Muscle of leg (tissue), 11 donors: ENCODE results near the gene SH3GL1. TPM values are rescaled to one million over a fixed set of nuclear protein-coding genes. Genes with fewer than 3 reads are reported as not detected.
A peak's percentile ranks its signal among the peaks of the same experiment; 100 is the strongest.

Experiments
- DNase-seq: peaks from one replicate; pipeline ENCODE4 v3.0.0; 2013
- H3K27ac ChIP-seq: one replicate; pipeline ENCODE4 v1.5.1; 2013; ENCODE audit warnings: mild to moderate bottlenecking, low read length, control low read depth
- H3K27me3 ChIP-seq: one replicate; pipeline ENCODE4 v1.6.1; 2013; ENCODE audit warnings: low read length; ENCODE audit not compliant: control insufficient read depth, insufficient read depth
- H3K36me3 ChIP-seq: one replicate; pipeline ENCODE4 v1.6.1; 2013; ENCODE audit warnings: low read length; ENCODE audit not compliant: control insufficient read depth, insufficient read depth
- H3K4me1 ChIP-seq: one replicate; pipeline ENCODE4 v1.6.1; 2013; ENCODE audit warnings: low read length; ENCODE audit not compliant: control insufficient read depth, insufficient read depth
- H3K4me3 ChIP-seq: one replicate; pipeline ENCODE4 v1.5.1; 2013; ENCODE audit warnings: low read length, control low read depth
- H3K9me3 ChIP-seq: replicated peaks from 2 replicates; pipeline ENCODE4 v1.6.1; 2013; ENCODE audit warnings: low read depth, low read length; ENCODE audit not compliant: control insufficient read depth
- WGBS: methylation state at CpG from one replicate; pipeline ENCODE4 v1.1.5; 2013; ENCODE audit warnings: missing lambda C conversion rate; ENCODE audit not compliant: insufficient coverage; 5-methylcytosine and 5-hydroxymethylcytosine counted together
- polyA plus RNA-seq, 8 donors: library from polyadenylated mRNA; unstranded; fragments of 120-200 nt; gene quantifications; one replicate each; pipeline versions ENCODE4 v1.2.1 to v1.2.3, GENCODE V29; 2013; ENCODE audit warnings: inconsistent platforms in 1 of 8, low replicate concordance in 1 of 8; ENCODE audit not compliant: insufficient read length in 8 of 8, insufficient read depth in 1 of 8
- total RNA-seq: library from RNA; stranded (reverse); fragments of 120-200 nt; gene quantifications from one replicate; pipeline ENCODE4 v1.2.4, GENCODE V29; 2013

SH3GL1 gene
- total and polyA plus RNA-seq, 9 donors = 29.1 to 77.9 (median 69.7) TPM

- Histone ChIP-seq H3K27me3 (peaks cover 13% of the 10 kb centered on the region), H3K4me3 (peak overlapping the region; percentile 75), H3K27ac (peak overlapping the region; percentile 67), H3K4me1 (peaks cover 26% of the 10 kb centered on the region), H3K9me3 (no peaks in the 10 kb centered on the region), H3K36me3 (no peaks in the 10 kb centered on the region)
- 0% methylated on average over 41 of the region's 49 CpGs for WGBS
- peak; percentile 95 for DNase-seq
Observed at GRCh38 chr19:4328243-4328990, 71.9 kb downstream of the SH3GL1 start.

GRCh38 chr19:4327877-4328242, 72.5 kb downstream of the SH3GL1 start:
- peak overlapping the region; percentile 30 for H3K4me3 ChIP-seq
- DNase-seq = no peak
- H3K27ac ChIP-seq = peak overlapping the region; percentile 11
- peaks cover 13% of the 10 kb centered on the region for H3K27me3 ChIP-seq
- no peaks in the 10 kb centered on the region for H3K36me3 ChIP-seq
- no peaks in the 10 kb centered on the region for H3K9me3 ChIP-seq
- 10% methylated on average over 13 of the region's 13 CpGs for WGBS
- peaks cover 26% of the 10 kb centered on the region for H3K4me1 ChIP-seq

DNA sequence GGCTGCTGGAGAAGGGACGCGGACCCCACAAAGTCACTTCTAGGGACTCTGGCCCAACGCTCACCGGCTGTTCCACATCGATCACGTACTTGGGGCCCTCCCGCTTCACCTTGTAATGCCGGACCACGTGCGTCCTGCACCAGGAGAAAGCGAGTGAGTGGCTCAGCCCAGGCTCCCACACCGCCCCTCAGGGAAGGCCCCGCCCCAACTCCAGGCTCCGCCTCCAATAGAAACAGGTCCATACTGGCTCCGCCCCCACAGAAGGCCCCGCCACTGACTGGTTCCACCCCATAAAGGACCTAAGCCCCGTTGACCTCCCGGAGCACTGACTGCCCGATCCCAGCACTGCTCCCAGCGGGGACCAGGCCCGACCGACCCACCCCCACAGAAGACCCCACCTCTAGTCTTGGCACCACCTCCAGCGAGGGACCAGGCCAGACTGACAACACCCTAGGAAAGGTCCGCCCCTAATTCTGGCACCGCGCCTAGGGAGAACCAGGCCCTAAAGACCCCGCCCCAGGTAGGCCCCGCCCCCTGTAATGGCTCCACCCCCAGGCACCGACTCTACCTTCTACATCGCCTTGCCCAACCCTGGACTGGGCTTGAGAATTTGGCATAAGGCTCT, 73.0 kb downstream of the SH3GL1 start:
- under 1% methylated on average over 29 of the region's 30 CpGs for WGBS
- Histone ChIP-seq H3K4me1 (peaks cover 26% of the 10 kb centered on the region), H3K27ac (no peak overlapping the region), H3K27me3 (peaks cover 13% of the 10 kb centered on the region), H3K9me3 (peaks cover 3% of the 10 kb centered on the region), H3K36me3 (no peaks in the 10 kb centered on the region), H3K4me3 (peak overlapping the region; percentile 30)
- DNase-seq = peak; percentile 62

- WGBS = 1% methylated on average over 32 of the region's 33 CpGs
- Histone ChIP-seq H3K36me3 (no peaks in the 10 kb centered on the region), H3K4me1 (peaks cover 26% of the 10 kb centered on the region), H3K4me3 (peak overlapping the region; percentile 10), H3K9me3 (peaks cover 8% of the 10 kb centered on the region), H3K27ac (no peak overlapping the region), H3K27me3 (peaks cover 13% of the 10 kb centered on the region)
- DNase-seq = no peak
Observed at GRCh38 chr19:4326837-4327251, 73.5 kb downstream of the SH3GL1 start.

DNA sequence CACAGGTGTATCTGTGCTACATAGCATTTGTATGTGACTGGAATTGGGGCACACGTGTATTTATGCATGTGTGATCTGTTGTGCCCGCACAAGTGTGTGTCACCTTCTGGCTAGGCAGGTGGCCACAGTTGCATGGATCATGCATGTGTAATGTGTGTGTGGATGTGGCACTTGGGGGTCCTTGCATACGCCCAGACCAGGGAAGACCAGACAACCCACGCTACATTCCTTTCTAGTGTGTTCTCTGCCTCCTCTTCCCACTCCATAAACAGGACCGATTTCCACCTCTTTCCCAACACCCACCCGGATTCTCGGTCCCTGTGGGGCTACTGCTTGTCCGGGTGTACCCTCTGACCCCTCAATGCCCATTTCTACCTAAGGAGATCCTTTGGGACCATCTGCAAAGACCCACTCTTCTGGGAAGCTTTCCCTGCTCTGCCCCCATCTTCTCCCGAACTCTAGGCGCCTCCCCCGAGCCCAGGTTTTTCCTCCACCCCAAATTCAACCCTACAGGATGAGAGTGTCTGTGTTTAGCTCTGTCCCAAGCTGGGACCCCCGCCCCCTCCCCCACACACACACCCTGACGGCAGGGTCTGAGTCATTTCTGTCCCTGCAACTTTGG, 74.0 kb downstream of the SH3GL1 start:
- Histone ChIP-seq H3K4me3 (no peak overlapping the region), H3K4me1 (peaks cover 26% of the 10 kb centered on the region), H3K36me3 (no peaks in the 10 kb centered on the region), H3K27me3 (peaks cover 13% of the 10 kb centered on the region), H3K27ac (no peak overlapping the region), H3K9me3 (peaks cover 13% of the 10 kb centered on the region)
- WGBS = 30% methylated on average over 9 of the region's 13 CpGs
- DNase-seq = no peak

- no peak overlapping the region for H3K27ac ChIP-seq
- H3K9me3 ChIP-seq = peaks cover 18% of the 10 kb centered on the region
- peaks cover 13% of the 10 kb centered on the region for H3K27me3 ChIP-seq
- H3K4me3 ChIP-seq = no peak overlapping the region
- no peak for DNase-seq
- peaks cover 22% of the 10 kb centered on the region for H3K4me1 ChIP-seq
- no peaks in the 10 kb centered on the region for H3K36me3 ChIP-seq
- WGBS = 86% methylated on average over 11 of the region's 12 CpGs
Observed at GRCh38 chr19:4324228-4324627, 76.1 kb downstream of the SH3GL1 start.

GRCh38 chr19:4323692-4324091, 76.7 kb downstream of the SH3GL1 start:
- H3K36me3 ChIP-seq = no peaks in the 10 kb centered on the region
- DNase-seq = no peak
- no peak overlapping the region for H3K27ac ChIP-seq
- WGBS = 84% methylated on average over 8 of the region's 9 CpGs
- H3K4me3 ChIP-seq = no peak overlapping the region
- H3K9me3 ChIP-seq = peaks cover 18% of the 10 kb centered on the region
- H3K27me3 ChIP-seq = peaks cover 13% of the 10 kb centered on the region
- peaks cover 19% of the 10 kb centered on the region for H3K4me1 ChIP-seq

DNA sequence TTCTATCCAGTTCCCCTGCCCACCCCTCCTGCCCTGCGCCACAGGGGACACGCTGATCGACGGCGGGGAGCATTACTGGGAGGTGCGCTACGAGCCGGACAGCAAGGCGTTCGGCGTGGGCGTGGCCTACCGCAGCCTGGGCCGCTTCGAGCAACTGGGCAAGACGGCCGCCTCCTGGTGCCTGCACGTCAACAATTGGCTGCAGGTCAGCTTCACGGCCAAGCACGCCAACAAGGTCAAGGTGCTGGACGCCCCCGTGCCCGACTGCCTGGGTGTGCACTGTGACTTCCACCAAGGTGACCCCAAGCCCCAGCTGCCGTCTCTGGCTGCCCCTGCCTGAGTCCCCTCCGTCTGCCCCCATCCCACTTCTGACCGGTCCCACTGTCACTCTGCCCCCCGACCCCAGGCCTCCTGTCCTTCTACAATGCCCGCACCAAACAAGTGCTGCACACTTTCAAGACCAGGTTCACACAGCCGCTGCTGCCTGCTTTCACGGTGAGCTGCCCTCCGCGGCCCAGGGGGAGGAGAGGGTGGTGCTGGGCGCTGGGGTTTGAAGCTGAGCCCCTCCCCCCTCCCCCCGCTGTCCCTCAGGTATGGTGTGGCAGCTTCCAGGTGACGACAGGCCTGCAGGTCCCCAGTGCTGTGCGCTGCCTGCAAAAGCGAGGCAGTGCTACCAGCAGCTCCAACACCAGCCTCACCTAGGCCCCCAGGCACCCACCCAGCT, 77.2 kb downstream of the SH3GL1 start:
- Histone ChIP-seq H3K4me3 (no peak overlapping the region), H3K9me3 (peaks cover 18% of the 10 kb centered on the region), H3K27ac (no peak overlapping the region), H3K36me3 (no peaks in the 10 kb centered on the region), H3K4me1 (peaks cover 17% of the 10 kb centered on the region), H3K27me3 (peaks cover 13% of the 10 kb centered on the region)
- WGBS = 80% methylated on average over 20 of the region's 37 CpGs
- DNase-seq = no peak

DNA sequence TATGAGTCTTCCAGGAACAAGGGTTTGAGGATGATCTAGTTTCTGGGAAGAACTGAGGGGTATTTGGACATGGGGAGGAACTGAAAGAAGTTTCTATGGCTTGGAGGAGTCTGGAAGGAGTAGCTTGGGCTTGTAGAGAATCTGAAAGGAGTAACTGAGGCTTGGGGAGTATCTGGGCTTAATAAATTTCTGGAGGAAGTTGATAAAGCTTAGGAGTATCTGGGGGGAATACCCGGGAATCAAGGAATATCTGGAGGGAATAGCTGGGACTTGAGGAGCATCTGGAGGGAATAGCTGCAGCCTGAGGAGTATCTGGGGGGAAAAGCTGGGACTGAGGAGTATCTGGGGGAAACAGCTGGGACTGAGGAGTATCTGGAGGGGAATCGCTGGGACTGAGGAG, 79.9 kb downstream of the SH3GL1 start:
- Histone ChIP-seq H3K27me3 (no peaks in the 10 kb centered on the region), H3K9me3 (peaks cover 18% of the 10 kb centered on the region), H3K4me3 (no peak overlapping the region), H3K36me3 (no peaks in the 10 kb centered on the region), H3K27ac (no peak overlapping the region), H3K4me1 (no peaks in the 10 kb centered on the region)
- 90% methylated on average over 2 of the region's 2 CpGs for WGBS
- DNase-seq = no peak
